ENCODE results near the gene FAM180A. TPM values are rescaled to one million over a fixed set of nuclear protein-coding genes. Genes with fewer than 3 reads are reported as not detected.

Gene FAM180A
- total RNA-seq, 1 donor = 3.0 TPM

GRCh38 chr7:135726276-135726788, 22.3 kb downstream of the FAM180A start:
- TF ChIP-seq, protein P1, sequence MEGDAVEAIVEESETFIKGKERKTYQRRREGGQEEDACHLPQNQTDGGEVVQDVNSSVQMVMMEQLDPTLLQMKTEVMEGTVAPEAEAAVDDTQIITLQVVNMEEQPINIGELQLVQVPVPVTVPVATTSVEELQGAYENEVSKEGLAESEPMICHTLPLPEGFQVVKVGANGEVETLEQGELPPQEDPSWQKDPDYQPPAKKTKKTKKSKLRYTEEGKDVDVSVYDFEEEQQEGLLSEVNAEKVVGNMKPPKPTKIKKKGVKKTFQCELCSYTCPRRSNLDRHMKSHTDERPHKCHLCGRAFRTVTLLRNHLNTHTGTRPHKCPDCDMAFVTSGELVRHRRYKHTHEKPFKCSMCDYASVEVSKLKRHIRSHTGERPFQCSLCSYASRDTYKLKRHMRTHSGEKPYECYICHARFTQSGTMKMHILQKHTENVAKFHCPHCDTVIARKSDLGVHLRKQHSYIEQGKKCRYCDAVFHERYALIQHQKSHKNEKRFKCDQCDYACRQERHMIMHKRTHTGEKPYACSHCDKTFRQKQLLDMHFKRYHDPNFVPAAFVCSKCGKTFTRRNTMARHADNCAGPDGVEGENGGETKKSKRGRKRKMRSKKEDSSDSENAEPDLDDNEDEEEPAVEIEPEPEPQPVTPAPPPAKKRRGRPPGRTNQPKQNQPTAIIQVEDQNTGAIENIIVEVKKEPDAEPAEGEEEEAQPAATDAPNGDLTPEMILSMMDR (IDR thresholded peaks at IDR 0.05; ENCODE audit: insufficient read depth, low read depth, low read length) = no peak
- no peak for DNase-seq (ENCODE audit: low read depth)
- H3K4me3 ChIP-seq (ENCODE audit: low read depth, low read length) = no peak overlapping the region

DNA sequence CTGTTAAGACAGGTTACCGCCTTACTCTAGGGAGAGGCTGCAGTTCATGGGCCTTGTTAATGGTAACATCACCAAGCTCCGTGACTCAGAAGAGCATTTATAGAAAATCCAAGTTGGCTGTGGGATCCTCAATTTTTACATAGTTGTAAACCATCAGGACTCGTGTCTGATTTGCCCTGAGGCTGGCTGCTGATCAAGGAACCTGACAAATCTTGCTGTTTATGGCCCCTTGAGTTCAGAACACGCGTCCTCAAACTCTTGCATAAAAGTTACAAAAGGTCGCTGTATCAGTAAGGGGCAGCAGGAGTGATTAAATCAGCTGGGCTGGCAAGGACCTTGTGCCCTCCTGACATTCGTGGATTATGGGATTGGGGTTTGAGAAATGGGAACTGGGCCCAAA, 25.2 kb downstream of the FAM180A start:
- no peak overlapping the region for H3K4me3 ChIP-seq (ENCODE audit: low read depth, low read length)
- no peak for DNase-seq (ENCODE audit: low read depth)
- TF ChIP-seq, protein P1 (IDR thresholded peaks at IDR 0.05; ENCODE audit: insufficient read depth, low read depth, low read length) = no peak

GRCh38 chr7:135721198-135721820, 27.3 kb downstream of the FAM180A start:
- TF ChIP-seq, protein P1 (IDR thresholded peaks at IDR 0.05; ENCODE audit: insufficient read depth, low read depth, low read length) = no peak
- no peak overlapping the region for H3K4me3 ChIP-seq (ENCODE audit: low read depth, low read length)
- DNase-seq (ENCODE audit: low read depth) = no peak

GRCh38 chr7:135719688-135720087, 28.9 kb downstream of the FAM180A start:
- TF ChIP-seq, protein P1 (IDR thresholded peaks at IDR 0.05; ENCODE audit: insufficient read depth, low read depth, low read length) = no peak
- DNase-seq (ENCODE audit: low read depth) = no peak
- H3K4me3 ChIP-seq (ENCODE audit: low read depth, low read length) = no peak overlapping the region

- no peak for DNase-seq (ENCODE audit: low read depth)
- TF ChIP-seq, protein P1 (IDR thresholded peaks at IDR 0.05; ENCODE audit: insufficient read depth, low read depth, low read length) = no peak
- no peak overlapping the region for H3K4me3 ChIP-seq (ENCODE audit: low read depth, low read length)
These were observed 29.7 kb downstream of the FAM180A start for GRCh38 chr7:135718794-135719437.

DNA sequence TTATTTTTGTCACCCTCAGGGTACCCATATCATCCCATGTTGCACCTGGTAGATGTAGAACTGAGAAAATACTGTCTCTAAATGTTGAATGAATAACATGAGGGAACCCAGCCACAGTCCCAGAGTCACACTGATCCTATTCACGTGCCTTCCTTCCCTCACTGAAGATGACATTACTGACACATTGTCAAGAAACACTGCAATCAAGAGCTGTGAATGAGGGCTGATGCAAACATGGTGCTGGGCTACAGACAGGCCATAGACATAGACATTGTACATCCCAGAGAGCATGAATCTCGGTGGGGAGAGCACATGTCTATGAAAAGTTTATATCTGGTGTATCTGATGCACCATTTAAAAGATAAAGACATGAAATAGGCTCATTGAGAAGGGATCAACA, 30.4 kb downstream of the FAM180A start:
- TF ChIP-seq, protein P1 (IDR thresholded peaks at IDR 0.05; ENCODE audit: insufficient read depth, low read depth, low read length) = no peak
- H3K4me3 ChIP-seq (ENCODE audit: low read depth, low read length) = no peak overlapping the region
- no peak for DNase-seq (ENCODE audit: low read depth)

Data from fibroblast of villous mesenchyme (primary cell).